ENCODE results near the gene PLAAT3.
"Not testable (repeated sequence)": the region's sequence is repeated elsewhere in the genome, so short reads cannot be mapped to it uniquely, and the experiment has no call there.

The PLAAT3 gene

DNA sequence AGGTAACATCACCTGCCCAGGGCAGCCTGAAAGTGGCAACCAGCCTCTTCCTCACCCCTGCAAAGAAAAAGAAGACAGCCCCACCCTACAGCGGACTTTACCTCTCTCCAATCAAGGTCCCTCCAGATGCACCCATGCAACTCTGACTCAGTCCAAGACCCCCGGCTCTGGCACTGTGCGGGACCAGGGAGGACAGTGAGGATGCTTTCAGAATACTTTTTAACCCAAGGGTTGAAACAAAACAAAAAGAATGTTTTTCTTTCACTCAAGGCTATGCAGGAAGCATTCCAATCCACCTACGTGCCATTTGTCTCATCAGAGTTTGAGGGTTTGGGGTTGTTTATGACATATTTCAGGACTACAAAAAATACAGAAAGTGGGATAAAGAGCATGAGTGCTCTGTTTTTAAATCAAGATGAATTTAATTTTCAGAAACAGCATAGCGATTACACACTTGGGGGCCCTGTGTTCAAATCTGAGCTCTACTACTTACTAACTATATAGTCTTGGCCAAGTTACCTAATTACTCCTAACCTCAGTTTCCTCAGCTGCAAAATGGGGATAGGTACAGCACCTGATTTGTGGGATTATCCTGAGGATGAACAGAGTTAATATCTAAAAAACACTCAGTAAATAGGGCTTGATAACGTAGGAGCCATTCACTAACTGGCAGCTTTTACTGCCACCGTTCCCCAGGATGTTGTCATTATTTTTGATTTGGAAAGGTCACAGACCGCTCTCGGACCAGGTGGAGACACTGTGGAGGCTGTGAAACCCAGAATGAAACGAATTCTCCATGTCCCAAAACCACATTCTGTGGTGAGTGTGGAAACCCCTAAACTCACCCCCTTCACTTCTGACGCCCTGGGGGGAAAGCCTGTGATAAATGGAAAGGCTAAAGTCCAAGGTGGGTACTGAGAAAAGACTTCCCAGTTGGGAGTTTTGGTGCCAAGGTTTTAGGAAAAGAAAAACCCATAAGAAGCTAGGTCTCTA, 5.6 kb downstream of the PLAAT3 start:
- no peak for DNase-seq (ENCODE audit: low read depth)

DNA sequence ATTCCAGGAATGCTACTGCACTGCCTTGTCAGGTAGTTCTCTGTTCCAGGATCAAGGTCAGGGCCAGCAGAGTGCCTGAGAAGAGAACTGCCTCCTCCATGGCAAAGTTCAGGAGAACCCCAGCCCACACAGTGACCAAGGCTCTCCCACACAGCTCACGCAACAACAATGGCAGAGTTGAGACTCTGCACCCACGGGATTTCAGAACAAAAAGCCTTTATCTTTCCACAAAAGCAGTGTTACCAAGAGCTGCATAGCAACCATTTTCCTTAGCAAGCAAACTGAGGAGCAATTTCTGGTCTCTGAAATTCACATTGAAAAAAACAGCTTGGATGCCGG, 11.1 kb downstream of the PLAAT3 start:
- DNase-seq (ENCODE audit: low read depth): no peak

DNA sequence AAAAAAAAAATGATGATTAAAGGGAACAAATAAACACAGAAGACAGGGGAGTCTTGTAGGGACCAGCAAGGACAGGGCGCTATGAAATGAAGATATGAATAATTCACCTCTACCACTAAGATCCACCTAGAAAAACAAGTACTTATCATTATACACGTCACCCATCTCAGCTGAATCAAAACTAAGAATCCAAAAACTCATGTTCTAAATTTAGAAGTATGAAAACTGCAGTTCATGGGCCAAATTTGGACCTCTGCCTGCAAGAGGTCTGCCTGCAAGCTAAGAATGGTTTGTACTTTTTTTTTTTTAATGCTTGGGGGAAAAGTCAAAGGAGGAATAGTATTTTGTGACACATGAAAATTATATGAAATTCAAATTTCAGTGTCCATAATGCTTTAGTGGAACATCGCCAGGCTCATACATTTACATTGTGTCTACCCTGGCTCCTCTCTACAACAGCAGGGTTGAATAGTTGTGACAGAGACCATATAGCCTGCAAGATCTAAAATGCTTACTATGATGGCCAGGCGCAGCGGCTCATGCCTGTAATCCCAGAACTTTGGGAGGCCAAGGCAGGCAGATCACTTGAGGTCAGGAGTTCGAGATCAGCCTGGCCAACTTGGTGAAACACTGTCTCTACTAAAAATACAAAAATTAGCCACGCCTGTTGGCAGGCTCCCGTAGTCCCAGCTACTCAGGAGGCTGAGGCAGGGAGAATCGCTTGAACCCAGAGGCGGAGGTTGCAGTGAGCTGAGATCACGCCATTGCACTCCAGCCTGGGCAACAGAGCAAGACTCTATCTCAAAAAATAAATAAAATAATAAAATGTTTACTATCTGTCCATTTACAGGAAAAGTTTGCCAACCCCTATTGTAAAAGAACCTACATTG, 11.7 kb downstream of the PLAAT3 start:
- not testable (repeated sequence) for DNase-seq (ENCODE audit: low read depth)

DNA sequence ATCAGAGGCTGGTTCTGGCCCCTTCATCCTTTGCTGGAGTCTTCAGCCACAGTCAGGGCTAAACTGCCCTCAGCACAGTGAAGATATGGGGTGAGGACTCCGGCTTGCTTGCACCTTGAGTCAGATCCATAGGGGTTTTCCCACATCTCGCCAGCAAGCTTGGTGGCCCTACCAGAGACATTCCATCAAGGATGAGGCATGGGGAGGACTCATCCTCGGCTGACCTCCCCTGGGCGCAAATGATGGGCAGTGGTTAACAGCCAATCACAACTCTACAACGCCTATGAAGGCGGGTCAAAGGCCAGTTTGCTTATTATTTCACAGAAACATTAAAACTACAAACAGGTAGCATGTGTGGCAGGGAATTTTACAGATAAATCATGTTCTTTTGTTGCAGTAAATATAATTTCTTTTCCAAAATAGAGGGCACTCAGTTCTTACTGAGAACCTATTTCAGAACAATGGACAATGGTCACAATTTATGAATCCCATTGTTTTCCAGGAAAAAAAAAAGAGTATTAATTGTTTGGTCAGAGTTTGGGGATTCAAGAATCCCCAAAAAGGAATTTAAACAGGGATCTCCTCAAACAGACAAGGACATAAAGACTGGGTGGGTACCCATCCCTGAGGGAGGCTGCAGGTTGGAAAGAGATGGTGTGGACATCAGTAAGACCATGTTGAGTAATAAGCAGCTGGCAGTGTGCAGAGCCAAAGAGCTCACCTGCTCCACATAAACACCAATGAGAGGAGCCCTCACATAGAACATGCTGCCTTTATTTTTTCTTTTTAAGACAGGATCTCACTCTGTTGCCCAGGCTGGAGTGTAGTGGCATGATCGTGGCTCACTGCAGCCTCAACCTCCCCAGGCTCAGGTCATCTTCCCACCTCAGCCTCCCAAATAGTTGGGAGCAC, 14.8 kb downstream of the PLAAT3 start:
- no peak for DNase-seq (ENCODE audit: low read depth)

DNA sequence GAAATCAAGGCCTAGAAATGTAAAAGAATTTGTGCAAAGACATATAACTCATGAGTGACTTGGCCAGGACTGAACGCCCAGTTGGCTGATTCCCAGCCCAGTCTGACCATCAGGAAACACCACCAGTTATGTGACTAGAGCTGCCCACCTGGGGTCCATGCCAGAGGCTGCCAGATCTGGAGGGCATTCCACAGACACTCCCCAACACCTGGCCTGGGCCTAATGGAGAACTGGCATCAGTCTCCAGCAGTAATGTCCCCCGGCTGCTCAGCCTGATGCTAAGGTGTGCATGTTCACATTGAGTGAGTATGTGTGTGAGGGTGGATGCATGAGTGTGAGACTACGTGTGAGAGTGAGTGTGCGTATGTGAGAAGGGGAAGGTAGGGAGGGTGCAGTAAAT, 15.7 kb downstream of the PLAAT3 start:
- no peak for DNase-seq (ENCODE audit: low read depth)

DNA sequence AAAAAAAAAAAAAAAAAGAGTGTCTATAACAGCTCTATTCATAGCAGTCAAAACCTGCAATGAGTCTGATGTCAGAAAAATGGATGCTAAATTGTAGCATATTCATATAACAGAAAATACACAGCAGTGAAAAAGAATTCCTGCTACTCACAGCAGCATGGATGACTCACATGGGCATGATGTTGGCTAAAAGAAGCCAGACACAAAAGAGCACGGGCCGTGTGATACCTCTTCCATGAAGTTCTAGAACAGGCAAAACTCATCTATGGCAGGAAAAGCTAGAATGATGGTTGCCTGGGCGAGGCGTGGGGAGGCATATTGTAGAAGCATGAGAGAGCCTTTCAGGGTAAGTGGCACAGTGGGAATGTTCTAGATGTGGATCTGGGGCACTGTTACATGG, 18.9 kb downstream of the PLAAT3 start:
- DNase-seq (ENCODE audit: low read depth): no peak

DNA sequence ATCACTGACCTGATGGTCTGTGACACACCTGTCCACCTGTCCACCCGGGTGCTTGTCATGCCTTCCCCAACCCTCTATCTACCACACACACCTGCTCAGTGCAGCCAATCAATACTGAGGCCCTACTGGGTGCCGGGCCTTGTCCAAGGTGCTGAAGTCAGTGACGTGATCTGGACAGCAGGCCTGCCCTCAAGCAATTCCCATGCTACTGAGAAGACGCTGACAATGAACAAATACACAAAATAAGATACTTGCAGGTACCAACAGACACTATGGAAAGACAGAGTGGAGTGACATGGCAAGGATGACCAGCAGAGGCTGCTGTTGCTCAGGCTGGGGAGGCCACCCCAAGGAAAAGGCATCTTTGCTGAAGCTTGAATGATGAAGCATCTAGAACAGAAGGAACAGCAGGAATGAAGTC, 21.2 kb downstream of the PLAAT3 start:
- DNase-seq (ENCODE audit: low read depth): no peak

DNA sequence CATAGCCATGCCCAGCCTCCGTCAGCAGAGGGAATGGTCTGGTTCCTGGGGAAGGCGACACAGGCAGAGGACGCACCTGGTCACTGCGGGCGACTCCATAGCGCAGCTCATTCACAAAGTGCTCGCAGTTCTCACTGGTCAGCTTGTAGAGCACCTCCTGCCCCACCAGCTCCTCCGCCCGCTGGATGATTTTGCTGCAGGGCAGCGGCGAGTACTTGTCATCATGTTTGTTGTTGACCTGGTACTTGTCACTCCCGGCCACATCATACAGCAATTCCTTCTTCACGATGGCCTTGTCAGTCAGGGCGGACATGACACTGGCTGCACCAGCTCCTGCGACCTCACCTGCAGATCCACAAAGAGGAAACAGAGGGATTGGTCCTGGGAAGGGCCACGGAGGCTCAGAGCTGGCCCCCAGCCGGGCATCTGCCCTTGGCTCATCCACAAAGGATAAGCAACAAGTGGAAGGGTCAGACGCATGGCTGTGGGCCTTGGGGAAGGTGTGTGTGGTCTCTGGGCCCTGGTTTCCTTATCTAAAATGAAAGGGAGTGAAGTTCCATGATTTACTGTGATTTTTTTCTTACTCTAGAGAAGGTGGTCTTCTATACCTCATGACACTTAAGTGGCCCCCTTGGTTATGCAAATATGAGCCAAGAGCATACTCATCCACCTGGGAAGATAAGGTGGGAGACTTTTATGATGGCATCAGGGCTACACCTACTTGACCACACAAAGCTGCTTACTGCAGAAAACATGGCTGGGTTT, 24.0 kb downstream of the PLAAT3 start:
- DNase-seq (ENCODE audit: low read depth): no peak

DNA sequence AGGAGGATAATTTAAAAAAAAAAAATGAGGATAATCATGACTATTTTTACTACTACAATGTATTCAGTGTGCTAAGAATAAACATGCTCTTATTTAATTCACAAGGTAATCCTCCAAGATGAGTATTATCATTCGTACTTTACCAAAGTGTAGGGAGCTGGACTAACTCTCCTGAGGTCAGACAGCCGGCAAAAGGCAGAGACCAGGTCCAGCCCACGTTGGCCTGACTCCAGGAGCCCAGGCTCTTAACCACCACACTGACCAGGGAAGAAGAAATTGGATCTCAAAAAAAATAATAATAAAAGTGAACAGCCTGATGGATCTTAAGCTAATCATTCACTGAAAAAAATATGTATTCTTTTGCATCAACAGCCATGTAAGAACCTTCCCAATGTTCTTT, 25.2 kb downstream of the PLAAT3 start:
- DNase-seq (ENCODE audit: low read depth): no peak

DNA sequence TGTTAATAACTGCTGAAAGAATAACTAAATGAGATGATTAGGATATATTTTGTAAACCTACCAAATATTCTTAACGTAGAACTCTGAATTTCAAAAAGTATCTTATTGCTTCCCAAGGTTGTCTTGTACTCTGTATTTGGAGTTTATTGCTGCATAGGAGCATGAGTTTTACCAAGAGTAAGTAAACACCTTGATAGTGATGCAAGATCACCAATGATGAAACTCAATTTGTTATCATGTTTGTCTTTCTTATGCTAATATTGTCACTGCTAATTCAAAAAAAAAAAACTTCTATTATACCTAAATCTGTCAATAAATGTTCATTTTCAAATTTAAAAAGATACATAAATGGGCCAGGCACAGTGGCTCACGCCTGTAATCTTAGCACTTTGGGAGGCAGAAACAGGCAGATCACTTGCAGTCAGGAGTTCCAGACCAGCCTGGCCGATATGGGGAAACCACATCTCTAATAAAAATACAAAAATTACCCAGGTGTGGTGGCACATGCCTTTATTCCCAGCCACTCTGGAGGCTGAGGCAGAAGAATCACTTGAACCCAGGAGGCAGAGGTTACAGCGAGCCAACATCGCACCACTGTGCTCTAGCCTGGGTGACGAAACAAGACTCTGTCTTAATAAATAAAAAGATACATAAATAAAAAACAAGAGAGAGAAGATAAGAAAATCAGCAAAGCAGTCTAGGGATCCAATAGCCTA, 27.6 kb downstream of the PLAAT3 start:
- no peak for DNase-seq (ENCODE audit: low read depth)

DNA sequence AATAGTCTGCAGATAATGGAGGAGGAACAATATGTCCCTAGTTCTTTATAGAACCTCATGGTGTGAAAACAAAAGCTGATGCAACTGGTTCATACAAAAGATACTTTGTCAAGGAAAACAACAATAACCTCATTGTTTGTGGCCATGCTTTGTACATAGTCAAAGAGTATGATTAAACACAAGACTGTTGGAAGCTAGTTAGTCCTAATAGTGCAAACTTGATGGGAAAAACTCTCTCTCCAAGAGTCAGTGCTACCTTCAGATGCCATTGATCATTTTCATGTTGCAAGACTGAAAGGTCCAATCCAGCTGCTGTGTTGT, 30.9 kb downstream of the PLAAT3 start:
- no peak for DNase-seq (ENCODE audit: low read depth)

DNA sequence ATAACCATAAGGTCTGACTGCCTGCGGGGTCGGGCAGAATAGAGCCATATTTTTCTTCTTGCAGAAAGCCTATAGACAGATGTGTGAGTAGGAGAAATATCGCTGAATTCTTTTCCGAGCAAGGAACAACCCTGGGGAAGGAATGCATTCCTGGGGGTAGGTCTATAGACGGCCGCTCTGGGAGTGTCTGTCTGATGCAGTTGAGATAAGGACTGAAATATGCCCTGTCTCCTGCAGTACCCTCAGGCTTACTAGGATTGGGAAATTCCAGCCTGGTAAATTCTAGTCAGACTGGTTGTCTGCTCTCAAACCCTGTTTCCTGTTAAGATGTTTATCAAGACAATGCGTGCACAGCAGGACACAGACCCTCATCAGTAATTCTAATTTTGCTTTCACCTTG, 33.0 kb downstream of the PLAAT3 start:
- not testable (repeated sequence) for DNase-seq (ENCODE audit: low read depth)

DNA sequence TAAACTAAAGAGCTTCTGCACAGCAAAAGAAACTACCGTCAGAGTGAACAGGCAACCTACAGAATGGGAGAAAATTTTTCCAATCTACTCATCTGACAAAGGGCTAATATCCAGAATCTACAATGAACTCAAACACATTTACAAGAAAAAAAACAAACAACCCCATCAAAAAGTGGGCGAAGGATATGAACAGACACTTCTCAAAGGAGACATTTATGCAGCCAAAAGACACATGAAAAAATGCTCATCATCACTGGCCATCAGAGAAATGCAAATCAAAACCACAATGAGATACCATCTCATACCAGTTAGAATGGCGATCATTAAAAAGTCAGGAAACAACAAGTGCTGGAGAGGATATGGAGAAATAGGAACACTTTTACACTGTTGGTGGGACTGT, 35.4 kb downstream of the PLAAT3 start:
- DNase-seq (ENCODE audit: low read depth): not testable (repeated sequence)

DNA sequence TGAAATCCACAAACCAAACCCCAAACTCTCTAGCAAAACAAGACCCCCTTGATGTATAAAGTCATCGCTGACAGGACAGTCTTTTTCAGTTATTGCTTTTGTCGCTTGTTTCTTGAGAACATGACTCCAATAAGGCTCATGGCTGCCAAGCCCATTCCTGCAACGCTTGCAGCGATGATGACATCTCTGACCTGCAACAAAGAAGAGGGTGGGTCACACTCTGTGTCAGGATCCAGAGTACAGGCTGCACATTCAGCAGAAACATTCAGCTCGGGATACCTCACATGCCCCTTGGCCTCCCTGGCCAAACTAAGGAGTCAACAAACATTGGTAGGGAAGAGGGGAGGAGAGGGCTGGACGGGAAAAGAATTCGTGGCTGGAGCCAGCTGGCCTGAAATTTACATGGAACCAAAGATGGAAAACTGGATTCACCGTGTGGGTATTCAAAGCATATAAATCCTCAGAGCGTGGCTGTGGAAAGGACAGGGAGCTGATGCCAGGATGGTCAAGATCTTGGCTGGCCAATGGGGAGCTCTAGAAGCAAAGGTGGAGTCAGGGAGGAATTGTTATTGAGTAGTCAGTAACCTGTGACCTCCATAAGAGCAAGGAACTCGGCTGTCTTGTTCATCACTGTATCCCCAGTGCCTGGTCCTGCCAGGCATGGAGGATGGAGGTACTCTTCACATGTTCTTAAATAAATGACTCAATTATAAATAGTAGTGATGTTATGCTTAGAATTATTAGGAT, 39.2 kb downstream of the PLAAT3 start:
- no peak for DNase-seq (ENCODE audit: low read depth)

DNA sequence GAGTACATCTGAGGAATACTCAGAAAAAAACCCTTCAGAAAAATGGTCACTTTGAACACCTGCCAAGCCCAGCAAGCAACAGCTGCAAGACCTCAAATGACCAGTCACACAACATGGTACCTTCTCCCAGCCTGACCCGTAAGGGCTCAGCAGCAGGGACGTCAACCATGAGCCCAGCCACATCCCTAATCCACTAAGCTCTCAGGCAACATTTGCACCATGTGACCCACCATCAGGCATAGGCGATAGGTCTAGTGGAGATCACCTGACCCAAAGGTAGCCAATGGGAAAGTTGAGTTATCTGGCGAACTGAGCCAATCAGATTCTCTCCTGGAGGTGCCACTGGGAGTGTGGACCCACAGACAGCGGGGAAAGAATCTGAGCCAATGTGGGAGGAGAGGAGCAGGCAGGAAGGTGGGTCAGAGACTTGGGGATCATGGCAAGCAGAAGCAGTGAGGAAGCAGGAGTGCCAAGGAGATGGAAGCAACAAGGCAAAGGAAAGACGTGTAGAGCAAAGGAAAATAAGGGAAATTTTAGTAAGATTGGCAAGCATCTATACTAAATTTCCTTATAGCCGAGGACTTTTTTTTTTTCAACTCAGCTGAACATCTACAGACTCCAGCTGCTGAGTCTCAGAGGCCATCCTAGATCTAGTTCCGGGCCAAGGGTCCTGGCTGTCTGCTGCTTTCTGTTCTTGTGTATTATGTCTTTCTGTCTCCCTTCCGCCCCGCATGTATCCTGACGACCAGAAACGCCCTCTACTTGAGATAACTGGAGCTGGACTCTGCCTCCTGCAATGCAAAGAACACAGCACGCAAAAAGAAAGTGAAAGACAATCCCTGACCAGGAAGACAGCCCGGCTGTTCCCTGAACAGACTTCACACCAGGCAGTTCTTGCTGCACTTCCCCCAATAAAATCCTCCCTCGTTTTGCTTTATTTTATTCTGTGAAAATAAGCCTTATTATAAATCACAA, 40.1 kb downstream of the PLAAT3 start:
- DNase-seq (ENCODE audit: low read depth): peak; percentile 45

DNA sequence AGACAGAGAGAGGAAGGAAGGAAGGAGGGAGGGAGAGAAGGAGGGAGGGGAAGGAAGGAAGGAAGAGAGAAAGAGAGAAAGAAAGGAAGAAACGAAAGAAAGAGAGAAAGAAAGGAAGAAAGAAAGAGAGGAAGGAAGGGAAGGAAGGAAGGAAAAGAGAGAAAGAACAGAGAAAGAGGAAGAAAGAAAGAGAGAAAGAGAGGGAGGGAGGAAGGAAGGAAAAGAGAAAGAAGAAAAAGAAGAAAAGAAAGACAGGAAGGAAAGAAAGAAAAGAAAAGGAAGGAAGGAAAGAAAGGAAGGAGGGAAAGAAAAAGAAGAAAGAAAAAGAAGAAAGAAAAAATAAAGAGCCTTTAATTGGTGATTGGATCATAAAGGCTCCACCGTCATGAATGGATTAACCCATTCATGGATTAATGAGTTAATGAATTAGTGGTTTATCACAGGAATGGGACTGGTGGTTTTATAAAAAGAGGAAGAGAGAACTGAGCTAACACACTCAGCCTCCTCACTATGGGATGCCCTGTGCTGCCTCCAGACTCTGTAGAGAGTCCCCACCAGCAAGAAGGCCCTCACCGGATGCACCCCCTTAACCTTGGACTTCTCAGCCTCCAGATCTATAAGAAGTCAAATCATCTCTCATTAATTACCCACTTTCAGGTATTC, 42.1 kb downstream of the PLAAT3 start:
- DNase-seq (ENCODE audit: low read depth): no peak

DNA sequence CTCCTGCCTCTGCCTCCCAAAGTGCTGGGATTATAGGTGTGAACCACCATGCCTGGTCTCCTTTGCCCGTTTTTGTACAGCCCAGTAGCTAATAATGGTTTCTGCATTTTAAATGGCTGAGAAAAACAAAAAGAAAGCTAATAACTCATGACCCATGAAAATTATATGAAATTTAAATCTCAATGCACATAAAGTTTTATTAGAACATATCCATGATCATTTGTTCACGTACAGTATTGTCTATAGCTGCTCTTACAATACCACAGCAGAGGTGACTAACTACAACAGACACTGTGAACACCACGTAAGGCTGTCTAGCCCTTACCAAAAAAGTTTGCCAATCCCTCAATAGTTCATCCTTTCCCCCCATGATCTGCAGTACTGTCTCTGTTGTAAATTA, 44.7 kb downstream of the PLAAT3 start:
- DNase-seq (ENCODE audit: low read depth): no peak
